IMR-90 (cell line): ENCODE results near the gene SRPRB. TPM values are rescaled to one million over a fixed set of nuclear protein-coding genes. Genes with fewer than 3 reads are reported as not detected.

Experiments
- ATAC-seq: fragments of 200-7000 bp; cut with Tn5 transposase; 2 replicates; pipeline ENCODE4 v1.9.1; 2020; ENCODE audit warnings: low read depth, mild to moderate bottlenecking, moderate library complexity
- BruUV-seq: library from RNA; stranded (reverse); fragments of 400-500 nt; replicated peaks from 2 replicates; lab custom pipeline; 2021; lab: Mats Ljungman, UMichigan
- CTCF ChIA-PET: fragments of 300-600 bp; formaldehyde crosslinking; extraction: SDS; loops from one replicate; lab custom pipeline; 2021; ENCODE audit warnings: antibody characterized with exemption; lab: Yijun Ruan, JAX
- POLR2A ChIA-PET: fragments of 300-600 bp; sonication (Branson Sonifier 250); formaldehyde crosslinking; loops from one replicate; lab custom pipeline; 2022; ENCODE audit warnings: antibody characterized with exemption; ENCODE audit not compliant: unreplicated experiment; lab: Charles Lee
- DNase-seq: peaks from one replicate; pipeline ENCODE4 v3.0.0; 2013
- H2AFZ ChIP-seq: replicated peaks from 2 replicates; pipeline ENCODE3; 2013; ENCODE audit warnings: low read length, mild to moderate bottlenecking; ENCODE audit not compliant: poor library complexity
- H2AK5ac ChIP-seq: 2 replicates; pipeline ENCODE4 v1.6.1; 2013; ENCODE audit warnings: low read depth, low read length, inconsistent platforms
- H2AK9ac ChIP-seq: replicated peaks from 2 replicates; pipeline ENCODE3; 2013; ENCODE audit warnings: mild to moderate bottlenecking, low read depth, low read length, moderate library complexity; ENCODE audit not compliant: poor library complexity
- H2BK120ac ChIP-seq: 2 replicates; pipeline ENCODE4 v1.6.1; 2013; ENCODE audit warnings: low read depth, low read length, inconsistent platforms
- H2BK15ac ChIP-seq: 3 replicates; pipeline ENCODE4 v1.6.1; 2013; ENCODE audit warnings: low read depth, low read length, inconsistent platforms
- H2BK20ac ChIP-seq: 2 replicates; pipeline ENCODE4 v1.6.1; 2013; ENCODE audit warnings: low read depth, mild to moderate bottlenecking, inconsistent platforms, low read length, moderate library complexity
- H2BK5ac ChIP-seq: 2 replicates; pipeline ENCODE4 v1.6.1; 2013; ENCODE audit warnings: mild to moderate bottlenecking, low read depth, low read length, inconsistent platforms; ENCODE audit not compliant: poor library complexity, severe bottlenecking
- H3K14ac ChIP-seq: replicated peaks from 2 replicates; pipeline ENCODE4 v1.6.1; 2013; ENCODE audit warnings: low read depth, low read length, inconsistent platforms
- H3K18ac ChIP-seq: 2 replicates; pipeline ENCODE4 v1.6.1; 2013; ENCODE audit warnings: low read depth, low read length, control low read depth
- H3K23ac ChIP-seq: 2 replicates; pipeline ENCODE4 v1.6.1; 2013; ENCODE audit warnings: low read depth, low read length, inconsistent platforms
- H3K27ac ChIP-seq: 2 replicates; pipeline ENCODE4 v1.5.1; 2013; ENCODE audit warnings: mild to moderate bottlenecking, control low read depth, low read length; ENCODE audit not compliant: insufficient read depth
- H3K27me3 ChIP-seq: 2 replicates; pipeline ENCODE4 v1.6.1; 2013; ENCODE audit warnings: low read length; ENCODE audit not compliant: control insufficient read depth, insufficient read depth
- H3K36me3 ChIP-seq: 2 replicates; pipeline ENCODE4 v1.6.1; 2013; ENCODE audit warnings: low read length, mixed read lengths; ENCODE audit not compliant: control insufficient read depth, insufficient read depth
- H3K4ac ChIP-seq: 2 replicates; pipeline ENCODE4 v1.6.1; 2013; ENCODE audit warnings: low read depth, low read length, inconsistent platforms
- H3K4me1 ChIP-seq: 2 replicates; pipeline ENCODE4 v1.6.1; 2013; ENCODE audit warnings: low read length, mixed read lengths; ENCODE audit not compliant: control insufficient read depth, insufficient read depth
- H3K4me2 ChIP-seq: 2 replicates; pipeline ENCODE4 v1.6.1; 2013; ENCODE audit warnings: low read depth, mild to moderate bottlenecking, control low read depth, low read length, moderate library complexity
- H3K4me3 ChIP-seq: 2 replicates; pipeline ENCODE4 v1.5.1; 2013; ENCODE audit warnings: low read depth, mild to moderate bottlenecking, control low read depth, low read length, moderate library complexity; ENCODE audit not compliant: insufficient read depth
- H3K56ac ChIP-seq: 2 replicates; pipeline ENCODE4 v1.6.1; 2013; ENCODE audit warnings: low read length, inconsistent platforms; ENCODE audit not compliant: insufficient read depth; ENCODE audit errors: extremely low read depth
- H3K79me1 ChIP-seq, 2 experiments: 2 replicates each; pipeline ENCODE4 v1.6.1; 2013; ENCODE audit warnings: low read length in 2 of 2, inconsistent platforms in 1 of 2, low read depth in 1 of 2
- H3K9ac ChIP-seq: 2 replicates; pipeline ENCODE4 v1.6.1; 2013; ENCODE audit warnings: low read depth, low read length, control low read depth
- H3K9me1 ChIP-seq: 2 replicates; pipeline ENCODE4 v1.6.1; 2013; ENCODE audit warnings: low read length, inconsistent platforms; ENCODE audit not compliant: insufficient read depth
- H3K9me3 ChIP-seq: 2 replicates; pipeline ENCODE4 v1.6.1; 2013; ENCODE audit warnings: low read length; ENCODE audit not compliant: control insufficient read depth, insufficient read depth
- H4K20me1 ChIP-seq: 2 replicates; pipeline ENCODE4 v1.6.1; 2013; ENCODE audit warnings: low read length, inconsistent platforms; ENCODE audit not compliant: insufficient read depth
- H4K5ac ChIP-seq: 2 replicates; pipeline ENCODE4 v1.6.1; 2013; ENCODE audit warnings: mild to moderate bottlenecking, low read depth, low read length, control low read depth
- H4K8ac ChIP-seq, 2 experiments: 2 replicates each; pipeline ENCODE4 v1.6.1; 2013; ENCODE audit warnings: low read depth in 2 of 2, low read length in 2 of 2, control low read depth in 1 of 2, inconsistent platforms in 1 of 2
- H4K91ac ChIP-seq: 2 replicates; pipeline ENCODE4 v1.6.1; 2013; ENCODE audit warnings: low read depth, low read length, inconsistent platforms; ENCODE audit not compliant: insufficient read depth
- BHLHE40 ChIP-seq: fragments of 150-350 bp; IDR thresholded peaks from 2 replicates; pipeline ENCODE4 v1.6.1; 2016; ENCODE audit warnings: mild to moderate bottlenecking, low read depth, low read length
- CEBPB ChIP-seq: IDR thresholded peaks from 2 replicates; pipeline ENCODE4 v1.6.1; 2012; ENCODE audit warnings: low read depth, low read length, improper control_type of control experiment
- CHD1 ChIP-seq: IDR thresholded peaks from 2 replicates; pipeline ENCODE4 v1.6.1; 2012; ENCODE audit warnings: low read depth, low read length, improper control_type of control experiment
- CTCF ChIP-seq: conservative IDR thresholded peaks from 2 replicates; pipeline ENCODE4 v1.5.1; 2012; ENCODE audit warnings: mild to moderate bottlenecking, low read depth, low read length, improper control_type of control experiment
- ELK1 ChIP-seq: fragments of 150-350 bp; IDR thresholded peaks from 2 replicates; pipeline ENCODE4 v1.6.1; 2016; ENCODE audit warnings: low read depth, mild to moderate bottlenecking, low read length, moderate library complexity, borderline replicate concordance
- MAFK ChIP-seq: IDR thresholded peaks from 2 replicates; pipeline ENCODE4 v1.6.1; 2012; ENCODE audit warnings: low read depth, low read length, improper control_type of control experiment
- MAZ ChIP-seq: IDR thresholded peaks from 2 replicates; pipeline ENCODE4 v1.6.1; 2012; ENCODE audit warnings: low read depth, mild to moderate bottlenecking, low read length, improper control_type of control experiment, moderate library complexity, borderline replicate concordance
- NFE2L2 ChIP-seq: fragments of 150-350 bp; IDR thresholded peaks from 2 replicates; pipeline ENCODE4 v1.6.1; 2016; ENCODE audit warnings: low read depth, mild to moderate bottlenecking, low read length
- POLR2A ChIP-seq: IDR thresholded peaks from 2 replicates; pipeline ENCODE4 v1.6.1; 2012; ENCODE audit warnings: mild to moderate bottlenecking, low read depth, low read length
- RAD21 ChIP-seq: IDR thresholded peaks from 2 replicates; pipeline ENCODE4 v1.6.1; 2012; ENCODE audit warnings: low read length, improper control_type of control experiment
- RCOR1 ChIP-seq: IDR thresholded peaks from 2 replicates; pipeline ENCODE4 v1.6.1; 2012; ENCODE audit warnings: mild to moderate bottlenecking, low read length, improper control_type of control experiment; ENCODE audit not compliant: insufficient replicate concordance
- RFX5 ChIP-seq: IDR thresholded peaks from 2 replicates; pipeline ENCODE4 v1.8.0; 2012; ENCODE audit warnings: low read depth, mild to moderate bottlenecking, low read length, moderate library complexity
- SMC3 ChIP-seq: fragments of 150-350 bp; IDR thresholded peaks from 2 replicates; pipeline ENCODE4 v1.6.1; 2016; ENCODE audit warnings: low read depth, mild to moderate bottlenecking, antibody characterized with exemption, low read length, moderate library complexity
- USF2 ChIP-seq: fragments of 150-350 bp; IDR thresholded peaks from 2 replicates; pipeline ENCODE4 v1.6.1; 2017; ENCODE audit warnings: mild to moderate bottlenecking, antibody characterized with exemption, low read length, low read depth
- WGBS, 2 experiments: methylation state at CpG; one replicate each; pipeline versions ENCODE4 v1.1.5 to v1.1.7; 2013; ENCODE audit warnings: missing lambda C conversion rate in 2 of 2; ENCODE audit not compliant: insufficient read length in 1 of 2; ENCODE audit errors: extremely low coverage in 2 of 2; 5-methylcytosine and 5-hydroxymethylcytosine counted together
- dilution Hi-C: fragments of 300-500 bp; cut with HindIII; formaldehyde crosslinking; loops from one replicate; pipeline ENCODE4 v1.14.3; 2018; ENCODE audit warnings: low sequenced_read_pairs; ENCODE audit not compliant: unreplicated experiment
- in situ Hi-C: fragments of 300-500 bp; cut with MboI; formaldehyde crosslinking; loops from 3 replicates; pipeline ENCODE4 v1.14.3; 2019; ENCODE audit warnings: low sequenced_read_pairs, inconsistent platforms, mixed read lengths
- intact Hi-C: fragments of 100-400 bp; cut with micrococcal nuclease; formaldehyde crosslinking; loops from 2 replicates; pipeline ENCODE4 v1.10.0; 2022
- polyA plus RNA-seq, 3 experiments: library from polyadenylated mRNA; depleted of rRNA; stranded (reverse); fragments of >200 nt; gene quantifications; 2 replicates each; pipeline ENCODE4 v1.2.3, GENCODE V29; 2012; ENCODE audit warnings: low replicate concordance in 1 of 3
- total RNA-seq: library from RNA; depleted of rRNA; stranded (reverse); fragments of >200 nt; gene quantifications from 2 replicates; pipeline ENCODE4 v1.2.3, GENCODE V29; 2012

The SRPRB gene
- total and polyA plus RNA-seq, 2 of the 4 experiments (the other 2 are of a cell fraction), result 28.8 to 131 TPM

- Histone ChIP-seq H3K27ac (no peak overlapping the region), H3K23ac (no peak overlapping the region), H3K18ac (no peak overlapping the region), H3K56ac (no peak overlapping the region), H4K91ac (no peak overlapping the region), H3K4me1 (no peaks in the 10 kb centered on the region), H3K14ac (no peak overlapping the region), H2AFZ (no peak overlapping the region), H4K5ac (no peak overlapping the region), H2AK9ac (no peak overlapping the region), H3K4me3 (no peak overlapping the region), H2AK5ac (no peak overlapping the region), H2BK120ac (no peak overlapping the region), H3K4ac (no peak overlapping the region), H3K9ac (no peak overlapping the region), H3K4me2 (no peak overlapping the region), H2BK5ac (no peak overlapping the region), H3K79me1 (no peaks in the 10 kb centered on the region), H2BK15ac (no peak overlapping the region), H3K9me1 (no peaks in the 10 kb centered on the region), H4K20me1 (no peaks in the 10 kb centered on the region), H4K8ac (no peak overlapping the region), H2BK20ac (no peak overlapping the region), H3K9me3 (no peaks in the 10 kb centered on the region), H3K36me3 (no peaks in the 10 kb centered on the region), H3K27me3 (peaks cover 20% of the 10 kb centered on the region)
- intact Hi-C loops, result no loop called here
- ChIA-PET CTCF (no interaction called here), POLR2A (no interaction called here)
- dilution Hi-C loops, result no loop called here
- no TSS peak for BruUV-seq
- in situ Hi-C loops, result no loop called here
- DNase-seq (no peak), ATAC-seq (no peak)
- WGBS, 2 experiments, result 83% methylated on average over 1 of the region's 5 CpGs; no CpG with 5 or more reads in 1 of the 2 experiments
- no peak for TF ChIP-seq CHD1
- no peak for TF ChIP-seq RCOR1
- TF ChIP-seq CEBPB, result no peak
- TF ChIP-seq POLR2A, result no peak
- no peak for TF ChIP-seq CTCF
- TF ChIP-seq RAD21, result no peak
- TF ChIP-seq ELK1, result no peak
- no peak for TF ChIP-seq MAZ
- TF ChIP-seq MAFK, result no peak
- no peak for TF ChIP-seq SMC3
- TF ChIP-seq USF2, result no peak
- no peak for TF ChIP-seq BHLHE40
- no peak for TF ChIP-seq RFX5
- no peak for TF ChIP-seq NFE2L2
Observed at GRCh38 chr3:133853063-133853924, 47.7 kb downstream of the SRPRB start.
